Measurements from ENCODE around the gene REEP1. TPM values are rescaled to one million over a fixed set of nuclear protein-coding genes. Genes with fewer than 3 reads are reported as not detected.

The REEP1 gene
- total and polyA plus RNA-seq, 2 of the 8 experiments (the other 6 are each of a cell fraction or from before 2014, with no cell fraction given): 0.74 to 1.5 TPM

DNA sequence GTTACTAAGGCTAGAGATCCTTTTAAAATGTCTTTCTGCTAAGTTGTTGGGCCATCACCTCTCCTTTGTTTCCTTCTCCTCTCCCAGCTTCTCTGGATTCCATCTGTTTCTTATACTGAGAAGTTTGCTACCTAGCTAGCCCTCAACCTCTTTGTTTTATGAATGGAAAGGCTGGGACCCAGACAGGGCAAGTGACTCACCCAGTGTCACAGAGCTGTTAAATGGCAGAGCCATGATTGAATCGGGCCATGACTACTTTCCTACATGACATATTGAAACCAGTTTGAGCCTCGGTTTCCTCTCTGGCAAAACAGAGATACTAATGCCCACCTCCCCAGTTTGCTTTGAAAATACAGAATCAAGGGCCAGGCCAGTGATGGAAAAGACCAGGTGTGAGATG is 24.1 kb downstream of the REEP1 start:
- no peaks in the 10 kb centered on the region for H4K20me1 ChIP-seq (replicated peaks in 1 of 2; ENCODE audit: control insufficient read depth in 1 of 2, insufficient read depth in 2 of 2, low read length in 2 of 2)
- H3K4ac ChIP-seq (replicated peaks; ENCODE audit: insufficient read length, low read depth, low read length): no peak overlapping the region
- DNase-seq (ENCODE audit: low read depth in 1 of 2, low spot score in 2 of 2) (no peak), FAIRE-seq (no peak)
- H2BK12ac ChIP-seq (ENCODE audit: low read depth, low read length): no peak overlapping the region
- H4K5ac ChIP-seq (ENCODE audit: insufficient read length, low read depth, low read length): no peak overlapping the region
- H3K9me3 ChIP-seq (ENCODE audit: insufficient read depth in 2 of 2, low read depth in 1 of 2, low read length in 1 of 2): no peaks in the 10 kb centered on the region
- H2BK20ac ChIP-seq (ENCODE audit: low read length): no peak overlapping the region
- ChIA-PET CTCF (ENCODE audit: partially characterized antibody) (interaction anchor here (5.4 kb wide), 1 partner anchor 14 kb away, joined by 31 read pairs; no protein-coding TSS in a partner anchor), POLR2A (ENCODE audit: partially characterized antibody) (interaction anchor here (1.0 kb wide), 1 partner anchor 12 kb away, joined by 3 read pairs; no protein-coding TSS in a partner anchor)
- 75% methylated on average over 2 of the region's 2 CpGs; no CpG with 5 or more reads in 1 of the 2 experiments for WGBS, 2 experiments (ENCODE audit: extremely low coverage in 1 of 2, insufficient coverage in 1 of 2, insufficient read length in 1 of 2, insufficient replicate concordance in 2 of 2, low coverage in 1 of 2, low lambda C conversion rate in 2 of 2, missing lambda C conversion rate in 1 of 2)
- no peak overlapping the region for H2BK120ac ChIP-seq (replicated peaks; ENCODE audit: low read depth, low read length)
- no peak overlapping the region; the same call in 1 of the 2 replicates for H3K18ac ChIP-seq (ENCODE audit: extremely low read depth, low read length)
- H3K4me2 ChIP-seq (ENCODE audit: insufficient read depth in 1 of 2, low read depth in 2 of 2, low read length in 2 of 2): no peak overlapping the region
- no peak overlapping the region for H3K14ac ChIP-seq (ENCODE audit: insufficient read length)
- H3K9ac ChIP-seq (replicated peaks in 1 of 4; ENCODE audit: extremely low read depth in 1 of 4, low read depth in 3 of 4, low read length in 3 of 4): no peak overlapping the region
- H3K4me3 ChIP-seq (ENCODE audit: extremely low read depth in 1 of 4, insufficient read depth in 2 of 4, low read depth in 3 of 4, low read length in 4 of 4): no peak overlapping the region
- no peaks in the 10 kb centered on the region for H3K36me3 ChIP-seq (ENCODE audit: control insufficient read depth in 2 of 4, insufficient read depth in 4 of 4, low read length in 3 of 4)
- H3K79me1 ChIP-seq (ENCODE audit: low read depth, low read length): no peaks in the 10 kb centered on the region
- TF ChIP-seq, protein P1, sequence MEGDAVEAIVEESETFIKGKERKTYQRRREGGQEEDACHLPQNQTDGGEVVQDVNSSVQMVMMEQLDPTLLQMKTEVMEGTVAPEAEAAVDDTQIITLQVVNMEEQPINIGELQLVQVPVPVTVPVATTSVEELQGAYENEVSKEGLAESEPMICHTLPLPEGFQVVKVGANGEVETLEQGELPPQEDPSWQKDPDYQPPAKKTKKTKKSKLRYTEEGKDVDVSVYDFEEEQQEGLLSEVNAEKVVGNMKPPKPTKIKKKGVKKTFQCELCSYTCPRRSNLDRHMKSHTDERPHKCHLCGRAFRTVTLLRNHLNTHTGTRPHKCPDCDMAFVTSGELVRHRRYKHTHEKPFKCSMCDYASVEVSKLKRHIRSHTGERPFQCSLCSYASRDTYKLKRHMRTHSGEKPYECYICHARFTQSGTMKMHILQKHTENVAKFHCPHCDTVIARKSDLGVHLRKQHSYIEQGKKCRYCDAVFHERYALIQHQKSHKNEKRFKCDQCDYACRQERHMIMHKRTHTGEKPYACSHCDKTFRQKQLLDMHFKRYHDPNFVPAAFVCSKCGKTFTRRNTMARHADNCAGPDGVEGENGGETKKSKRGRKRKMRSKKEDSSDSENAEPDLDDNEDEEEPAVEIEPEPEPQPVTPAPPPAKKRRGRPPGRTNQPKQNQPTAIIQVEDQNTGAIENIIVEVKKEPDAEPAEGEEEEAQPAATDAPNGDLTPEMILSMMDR (IDR thresholded peaks at IDR 0.05; ENCODE audit: control extremely low read depth in 1 of 3, insufficient read depth in 1 of 3, low read depth in 1 of 3, low read length in 3 of 3): no peak
- TF ChIP-seq POLR2A (IDR thresholded peaks at IDR 0.05; ENCODE audit: control extremely low read depth in 1 of 2, low read depth in 2 of 2, low read length in 2 of 2): no peak
- no peak for TF ChIP-seq RAD21 (IDR thresholded peaks at IDR 0.05 in 1 of 2, conservative IDR thresholded peaks at IDR 0.05 in 1 of 2; ENCODE audit: low read depth in 2 of 2, low read length in 2 of 2)
- no peak for TF ChIP-seq KDM5A (IDR thresholded peaks at IDR 0.05; ENCODE audit: low read length)
- TF ChIP-seq SIRT6 (IDR thresholded peaks at IDR 0.05; ENCODE audit: low read length): no peak
- no peak for TF ChIP-seq CHD1 (IDR thresholded peaks at IDR 0.05; ENCODE audit: low read depth, low read length)
- no peak for TF ChIP-seq SAP30 (IDR thresholded peaks at IDR 0.05; ENCODE audit: insufficient read depth, insufficient replicate concordance, low read length)
- no peak for TF ChIP-seq HDAC2 (IDR thresholded peaks at IDR 0.05; ENCODE audit: borderline replicate concordance in 1 of 2, low read depth in 2 of 2, low read length in 2 of 2)
- no peak for TF ChIP-seq ZNF274 (IDR thresholded peaks at IDR 0.05; ENCODE audit: borderline replicate concordance, extremely low read depth, low read length)
- no peak overlapping the region for H3K27ac ChIP-seq (ENCODE audit: low read depth, low read length)
- H2AK5ac ChIP-seq (ENCODE audit: low read depth, low read length): no peak overlapping the region
- H4K91ac ChIP-seq (replicated peaks; ENCODE audit: insufficient read length, low read length): no peak overlapping the region
- H3K79me2 ChIP-seq (ENCODE audit: control insufficient read depth in 1 of 2, insufficient read depth in 2 of 2, low read length in 2 of 2): no peaks in the 10 kb centered on the region
- H4K8ac ChIP-seq (ENCODE audit: extremely low read depth, insufficient read depth, low read length): no peak overlapping the region
- no peak overlapping the region for H3K56ac ChIP-seq (replicated peaks; ENCODE audit: insufficient read length, low read depth, low read length)
- no peak overlapping the region for H3K23ac ChIP-seq (ENCODE audit: insufficient read length)
- no peaks in the 10 kb centered on the region for H3K4me1 ChIP-seq (replicated peaks in 1 of 4; ENCODE audit: control insufficient read depth in 3 of 4, insufficient read depth in 4 of 4, low read length in 3 of 4)
- H2BK5ac ChIP-seq (ENCODE audit: low read depth, low read length): no peak overlapping the region
- no peak overlapping the region for H2BK15ac ChIP-seq (ENCODE audit: low read length)
- H3K23me2 ChIP-seq (ENCODE audit: low read depth, low read length): no peaks in the 10 kb centered on the region; the same call in 1 of the 2 replicates
- no peak overlapping the region for H2AFZ ChIP-seq (ENCODE audit: low read length)
- H3K27me3 ChIP-seq (replicated peaks in 1 of 4; ENCODE audit: control insufficient read depth in 3 of 4, extremely low read depth in 1 of 4, insufficient read depth in 3 of 4, low read length in 3 of 4): no peaks in the 10 kb centered on the region

Measured in H1 (cell line).